Measurements from ENCODE around the gene IFIH1. TPM values are rescaled to one million over a fixed set of nuclear protein-coding genes. Genes with fewer than 3 reads are reported as not detected.

Gene IFIH1
- total RNA-seq, 1 experiment from 2014 or later = 5.1 TPM

GRCh38 chr2:162244541-162245031, 73.9 kb downstream of the IFIH1 start:
- H3K4me3 ChIP-seq (ENCODE audit: low read depth, low read length, poor library complexity, severe bottlenecking) = no peak overlapping the region
- CTCF ChIA-PET = no interaction called here
- no peak for DNase-seq (ENCODE audit: low spot score)
- TF ChIP-seq EZH2 (IDR thresholded peaks at IDR 0.05; ENCODE audit: borderline replicate concordance, low read depth, low read length, poor library complexity, severe bottlenecking) (no peak), CTCF (conservative IDR thresholded peaks at IDR 0.05; ENCODE audit: low read depth, low read length) (no peak)
- no peaks in the 10 kb centered on the region for H3K27me3 ChIP-seq (replicated peaks; ENCODE audit: insufficient read depth, low read depth, low read length, poor library complexity)
- POLR2A ChIA-PET (ENCODE audit: low non-redundant PET) = no interaction called here
- no TSS peak for BruUV-seq (replicated peaks)
- H3K9me3 ChIP-seq (ENCODE audit: low read depth, low read length, poor library complexity, severe bottlenecking) = no peaks in the 10 kb centered on the region
- no peak overlapping the region for H3K27ac ChIP-seq (ENCODE audit: low read depth, low read length, poor library complexity, severe bottlenecking)
- intact Hi-C loops (cut with micrococcal nuclease; ENCODE audit: unreplicated experiment) = no loop called here
- no peaks in the 10 kb centered on the region for H3K36me3 ChIP-seq (ENCODE audit: insufficient read depth, low read length, poor library complexity, severe bottlenecking)
- H3K4me1 ChIP-seq (ENCODE audit: insufficient read depth, low read length, poor library complexity, severe bottlenecking) = peaks cover 23% of the 10 kb centered on the region

- DNase-seq (ENCODE audit: low spot score) = no peak
- no peaks in the 10 kb centered on the region for H3K27me3 ChIP-seq (replicated peaks; ENCODE audit: insufficient read depth, low read depth, low read length, poor library complexity)
- no peaks in the 10 kb centered on the region for H3K36me3 ChIP-seq (ENCODE audit: insufficient read depth, low read length, poor library complexity, severe bottlenecking)
- H3K27ac ChIP-seq (ENCODE audit: low read depth, low read length, poor library complexity, severe bottlenecking) = no peak overlapping the region
- BruUV-seq (replicated peaks) = no TSS peak
- no peak overlapping the region for H3K4me3 ChIP-seq (ENCODE audit: low read depth, low read length, poor library complexity, severe bottlenecking)
- H3K9me3 ChIP-seq (ENCODE audit: low read depth, low read length, poor library complexity, severe bottlenecking) = no peaks in the 10 kb centered on the region
- intact Hi-C loops (cut with micrococcal nuclease; ENCODE audit: unreplicated experiment) = no loop called here
- H3K4me1 ChIP-seq (ENCODE audit: insufficient read depth, low read length, poor library complexity, severe bottlenecking) = peaks cover 23% of the 10 kb centered on the region
- TF ChIP-seq EZH2 (IDR thresholded peaks at IDR 0.05; ENCODE audit: borderline replicate concordance, low read depth, low read length, poor library complexity, severe bottlenecking) = no peak
- no peak for TF ChIP-seq CTCF (conservative IDR thresholded peaks at IDR 0.05; ENCODE audit: low read depth, low read length)
- CTCF ChIA-PET = no interaction called here
- POLR2A ChIA-PET (ENCODE audit: low non-redundant PET) = no interaction called here
Observed at GRCh38 chr2:162243715-162244114, 74.8 kb downstream of the IFIH1 start.

GRCh38 chr2:162243294-162243693, 75.2 kb downstream of the IFIH1 start, which contains the start of gene FAP:
FAP (minus strand) TSS chr2:162243445; CDS start chr2:162243327, 118 bp downstream.
- intact Hi-C loops (cut with micrococcal nuclease; ENCODE audit: unreplicated experiment) = no loop called here
- no peaks in the 10 kb centered on the region for H3K27me3 ChIP-seq (replicated peaks; ENCODE audit: insufficient read depth, low read depth, low read length, poor library complexity)
- DNase-seq (ENCODE audit: low spot score) = peak; percentile 35
- peaks cover 23% of the 10 kb centered on the region for H3K4me1 ChIP-seq (ENCODE audit: insufficient read depth, low read length, poor library complexity, severe bottlenecking)
- POLR2A ChIA-PET (ENCODE audit: low non-redundant PET) = no interaction called here
- H3K36me3 ChIP-seq (ENCODE audit: insufficient read depth, low read length, poor library complexity, severe bottlenecking) = no peaks in the 10 kb centered on the region
- TF ChIP-seq EZH2 (IDR thresholded peaks at IDR 0.05; ENCODE audit: borderline replicate concordance, low read depth, low read length, poor library complexity, severe bottlenecking) = no peak
- no peak for TF ChIP-seq CTCF (conservative IDR thresholded peaks at IDR 0.05; ENCODE audit: low read depth, low read length)
- peak within 1 kb of the TSS; percentile 9 for H3K4me3 ChIP-seq (ENCODE audit: low read depth, low read length, poor library complexity, severe bottlenecking)
- no peak within 1 kb of the TSS for H3K27ac ChIP-seq (ENCODE audit: low read depth, low read length, poor library complexity, severe bottlenecking)
- BruUV-seq (replicated peaks) = no TSS peak
- CTCF ChIA-PET = no interaction called here
- no peaks in the 10 kb centered on the region for H3K9me3 ChIP-seq (ENCODE audit: low read depth, low read length, poor library complexity, severe bottlenecking)

Measured in A673 (cell line).